Ascending aorta (tissue), 2 donors: ENCODE data around the gene MED25. TPM values are rescaled to one million over a fixed set of nuclear protein-coding genes. Genes with fewer than 3 reads are reported as not detected.

Source experiments
- DNase-seq, 2 donors: peaks; one replicate each; pipeline ENCODE4 v3.0.0-alpha.2; 2019; ENCODE audit warnings: low spot score in 2 of 2
- H3K27ac ChIP-seq, 2 donors: fragments of 200-600 bp; sonication (generic); one replicate each; pipeline ENCODE4 v1.5.1; 2016 to 2017; ENCODE audit warnings: mild to moderate bottlenecking in 1 of 2
- H3K27me3 ChIP-seq: fragments of 200-600 bp; sonication (generic); one replicate; pipeline ENCODE4 v1.5.1; 2017
- H3K36me3 ChIP-seq, 2 donors: fragments of 200-600 bp; sonication (generic); one replicate each; pipeline ENCODE4 v1.5.1; 2016
- H3K4me1 ChIP-seq, 2 donors: fragments of 200-600 bp; sonication (generic); one replicate each; pipeline ENCODE4 v1.5.1; 2016 to 2017; ENCODE audit warnings: mild to moderate bottlenecking in 1 of 2
- H3K4me3 ChIP-seq, 2 donors: fragments of 200-600 bp; sonication (generic); one replicate each; pipeline ENCODE4 v1.5.1; 2016 to 2017; ENCODE audit warnings: mild to moderate bottlenecking in 1 of 2
- H3K9me3 ChIP-seq, 2 donors: fragments of 200-600 bp; sonication (generic); one replicate each; pipeline ENCODE4 v1.5.1; 2016
- intact Hi-C: fragments of 100-400 bp; cut with DNase I; formaldehyde crosslinking; loops from one replicate; pipeline ENCODE4 v1.15.1; 2023
- total RNA-seq: library from RNA; depleted of rRNA; stranded (reverse); fragments of >200 nt; gene quantifications from one replicate; pipeline ENCODE4 v1.1.0, GENCODE V29; 2016
- TF ChIP-seq, protein P1 (sequence below), 3 experiments: fragments of 200-600 bp in 2 of 3; fragments of 450-650 bp in 1 of 3; sonication (generic) in 2 of 3; IDR thresholded peaks; one replicate each; pipeline ENCODE4 v1.5.1; 2016 to 2019; ENCODE audit warnings: antibody characterized with exemption in 3 of 3, mild to moderate bottlenecking in 1 of 3, moderate library complexity in 1 of 3

The MED25 gene
- total RNA-seq, 1 donor from 2014 or later: 54.0 TPM

DNA sequence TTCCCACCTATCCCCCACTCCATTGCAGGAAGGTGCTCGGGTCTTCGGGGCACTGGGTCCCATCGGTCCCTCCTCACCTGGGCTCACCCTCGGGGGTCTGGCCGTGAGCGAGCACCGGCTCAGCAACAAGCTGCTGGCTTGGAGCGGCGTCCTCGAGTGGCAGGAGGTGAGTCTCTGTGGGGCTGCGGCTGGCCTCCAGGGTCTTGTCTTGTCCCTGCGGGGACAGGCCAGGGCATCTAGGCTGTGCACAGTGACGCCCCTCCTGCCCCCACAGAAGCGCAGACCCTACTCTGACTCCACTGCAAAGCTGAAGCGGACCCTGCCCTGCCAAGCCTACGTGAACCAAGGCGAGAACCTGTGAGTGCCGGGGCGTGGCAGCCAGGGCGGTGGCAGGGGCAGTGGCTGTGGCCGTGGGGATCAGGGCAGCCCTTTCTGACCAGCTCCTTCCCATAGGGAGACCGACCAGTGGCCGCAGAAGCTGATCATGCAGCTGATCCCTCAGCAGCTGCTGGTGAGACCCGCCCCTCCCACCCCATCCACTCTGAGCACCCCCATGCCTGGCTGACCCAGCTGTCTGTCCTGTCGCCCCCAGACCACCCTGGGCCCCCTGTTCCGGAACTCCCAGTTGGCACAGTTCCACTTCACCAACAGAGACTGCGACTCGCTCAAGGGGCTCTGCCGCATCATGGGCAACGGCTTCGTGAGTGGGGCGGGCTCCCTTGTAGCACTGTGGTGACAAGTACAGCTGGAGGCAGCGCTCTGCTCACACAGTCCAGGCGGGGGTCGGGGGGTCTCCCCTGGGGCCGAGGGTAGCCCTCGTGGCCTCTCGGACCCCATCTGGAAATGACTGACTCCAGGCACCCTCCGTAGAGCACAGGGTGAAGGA, 36.5 kb downstream of the MED25 start:
- Histone ChIP-seq H3K27me3 (no peaks in the 10 kb centered on the region), H3K9me3 (no peaks in the 10 kb centered on the region), H3K4me1 (peaks cover 4 to 10% of the 10 kb centered on the region in 2 donors), H3K27ac (no peak overlapping the region), H3K36me3 (peaks cover 39 to 52% of the 10 kb centered on the region in 2 donors), H3K4me3 (no peak overlapping the region)
- TF ChIP-seq, protein P1, sequence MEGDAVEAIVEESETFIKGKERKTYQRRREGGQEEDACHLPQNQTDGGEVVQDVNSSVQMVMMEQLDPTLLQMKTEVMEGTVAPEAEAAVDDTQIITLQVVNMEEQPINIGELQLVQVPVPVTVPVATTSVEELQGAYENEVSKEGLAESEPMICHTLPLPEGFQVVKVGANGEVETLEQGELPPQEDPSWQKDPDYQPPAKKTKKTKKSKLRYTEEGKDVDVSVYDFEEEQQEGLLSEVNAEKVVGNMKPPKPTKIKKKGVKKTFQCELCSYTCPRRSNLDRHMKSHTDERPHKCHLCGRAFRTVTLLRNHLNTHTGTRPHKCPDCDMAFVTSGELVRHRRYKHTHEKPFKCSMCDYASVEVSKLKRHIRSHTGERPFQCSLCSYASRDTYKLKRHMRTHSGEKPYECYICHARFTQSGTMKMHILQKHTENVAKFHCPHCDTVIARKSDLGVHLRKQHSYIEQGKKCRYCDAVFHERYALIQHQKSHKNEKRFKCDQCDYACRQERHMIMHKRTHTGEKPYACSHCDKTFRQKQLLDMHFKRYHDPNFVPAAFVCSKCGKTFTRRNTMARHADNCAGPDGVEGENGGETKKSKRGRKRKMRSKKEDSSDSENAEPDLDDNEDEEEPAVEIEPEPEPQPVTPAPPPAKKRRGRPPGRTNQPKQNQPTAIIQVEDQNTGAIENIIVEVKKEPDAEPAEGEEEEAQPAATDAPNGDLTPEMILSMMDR (IDR thresholded peaks at IDR 0.05): no peak
- DNase-seq: no peak
- intact Hi-C loops: loop anchor here (10.0 kb wide), 1 partner anchor 1220 kb away; the partner anchor contains the start of gene DBP

DNA sequence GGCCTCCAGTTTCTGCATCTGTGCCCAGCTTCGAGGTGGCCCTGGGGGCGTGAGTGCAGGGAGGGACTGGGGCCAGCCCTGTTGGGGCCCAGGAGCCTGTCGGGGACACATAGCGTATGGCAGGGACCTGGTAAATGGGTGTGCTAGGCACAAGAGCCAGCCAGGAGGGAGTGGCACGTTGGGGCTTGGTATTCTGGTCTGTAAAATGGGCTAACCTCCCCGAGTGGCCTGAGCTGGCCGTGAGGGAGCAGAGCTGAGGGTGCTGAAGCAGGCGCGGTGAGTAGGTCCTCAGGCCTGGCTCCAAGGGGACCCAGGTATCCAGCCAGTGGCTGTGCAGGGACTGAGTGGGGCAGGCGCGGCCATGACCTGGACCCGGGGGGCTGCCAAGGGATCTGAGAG, 37.2 kb downstream of the MED25 start:
- TF ChIP-seq, protein P1 (IDR thresholded peaks at IDR 0.05): no peak
- Histone ChIP-seq H3K9me3 (no peaks in the 10 kb centered on the region), H3K27me3 (no peaks in the 10 kb centered on the region), H3K36me3 (peaks cover 46 to 58% of the 10 kb centered on the region in 2 donors), H3K4me3 (no peak overlapping the region), H3K27ac (no peak overlapping the region), H3K4me1 (peaks cover 4 to 10% of the 10 kb centered on the region in 2 donors)
- no peak for DNase-seq
- intact Hi-C loops: loop anchor here (10.0 kb wide), 1 partner anchor 1220 kb away; the partner anchor contains the start of gene DBP

- no peak overlapping the region for H3K4me3 ChIP-seq
- DNase-seq: no peak
- no peak overlapping the region for H3K27ac ChIP-seq
- peaks cover 52 to 65% of the 10 kb centered on the region in 2 donors for H3K36me3 ChIP-seq
- TF ChIP-seq, protein P1 (IDR thresholded peaks at IDR 0.05): no peak
- no peaks in the 10 kb centered on the region for H3K9me3 ChIP-seq
- H3K27me3 ChIP-seq: no peaks in the 10 kb centered on the region
- H3K4me1 ChIP-seq: peaks cover 4 to 10% of the 10 kb centered on the region in 2 donors
- intact Hi-C loops: loop anchor here (10.0 kb wide), 1 partner anchor 1221 kb away; the partner anchor contains the start of gene DBP
Measured at GRCh38 chr19:49855676-49856573, 37.8 kb downstream of the MED25 start.

GRCh38 chr19:49856574-49857021, 38.5 kb downstream of the MED25 start:
- H3K9me3 ChIP-seq: no peaks in the 10 kb centered on the region
- H3K4me1 ChIP-seq: peaks cover 4 to 10% of the 10 kb centered on the region in 2 donors
- H3K27ac ChIP-seq: no peak overlapping the region
- intact Hi-C loops: loop anchor here (10.0 kb wide), 1 partner anchor 1222 kb away; the partner anchor contains the start of gene DBP
- peaks cover 58 to 72% of the 10 kb centered on the region in 2 donors for H3K36me3 ChIP-seq
- no peak overlapping the region for H3K4me3 ChIP-seq
- TF ChIP-seq, protein P1 (IDR thresholded peaks at IDR 0.05): no peak
- no peak for DNase-seq
- H3K27me3 ChIP-seq: no peaks in the 10 kb centered on the region
